Suppressor macrophage treated with lipopolysaccharide for 4 hours (primary cell): Measurements from ENCODE around the gene TMEM176A.
"Not testable (repeated sequence)": the region's sequence is repeated elsewhere in the genome, so short reads cannot be mapped to it uniquely, and the experiment has no call there.

ENCODE experiments used
- DNase-seq: peaks from one replicate; pipeline ENCODE4 v3.0.0-alpha.2; 2020

Gene TMEM176A

DNA sequence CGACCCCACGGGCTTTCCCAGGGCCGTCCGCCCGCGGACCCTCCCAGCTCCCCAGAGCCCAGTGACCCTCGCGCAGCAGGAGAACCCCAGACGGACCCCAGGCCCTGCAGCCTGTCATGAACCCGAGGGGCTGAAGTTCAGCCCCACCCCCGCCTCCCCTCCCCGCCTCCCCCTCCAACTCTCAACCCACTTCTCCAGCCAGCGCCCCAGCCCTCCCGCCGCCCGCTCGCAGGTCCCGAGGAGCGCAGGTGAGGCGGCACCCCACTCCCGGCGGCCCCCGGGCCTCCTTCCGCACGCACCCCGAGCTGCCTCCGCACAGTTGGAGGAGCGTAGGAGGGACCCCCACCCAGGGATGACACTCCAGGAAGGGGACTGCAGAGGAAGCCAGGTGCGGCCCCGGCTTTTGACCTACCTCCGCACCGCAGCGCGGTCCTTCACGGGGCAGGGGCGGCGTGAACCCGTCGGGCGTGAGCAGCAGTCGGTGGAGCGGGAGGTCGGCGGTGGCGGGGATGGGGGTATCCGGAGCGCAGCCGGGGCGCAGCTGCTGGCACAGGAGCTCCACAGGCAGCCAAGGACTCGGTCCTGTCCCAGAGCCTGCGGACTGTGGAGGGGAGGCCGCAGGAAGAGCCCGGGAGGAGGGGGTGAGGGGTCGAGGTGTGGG lies at the start of gene TMEM176A:
TMEM176A (plus strand) TSS at position 189 of the 661 bp plus-strand sequence. CDS start 782 bp downstream, outside the sequence.
- no peak for DNase-seq

- no peak for DNase-seq
These were observed 48.9 kb upstream of the TMEM176A start for GRCh38 chr7:150751702-150752101.

GRCh38 chr7:150753239-150753638 lies 47.3 kb upstream of the TMEM176A start:
- peak; percentile 65 for DNase-seq

DNA sequence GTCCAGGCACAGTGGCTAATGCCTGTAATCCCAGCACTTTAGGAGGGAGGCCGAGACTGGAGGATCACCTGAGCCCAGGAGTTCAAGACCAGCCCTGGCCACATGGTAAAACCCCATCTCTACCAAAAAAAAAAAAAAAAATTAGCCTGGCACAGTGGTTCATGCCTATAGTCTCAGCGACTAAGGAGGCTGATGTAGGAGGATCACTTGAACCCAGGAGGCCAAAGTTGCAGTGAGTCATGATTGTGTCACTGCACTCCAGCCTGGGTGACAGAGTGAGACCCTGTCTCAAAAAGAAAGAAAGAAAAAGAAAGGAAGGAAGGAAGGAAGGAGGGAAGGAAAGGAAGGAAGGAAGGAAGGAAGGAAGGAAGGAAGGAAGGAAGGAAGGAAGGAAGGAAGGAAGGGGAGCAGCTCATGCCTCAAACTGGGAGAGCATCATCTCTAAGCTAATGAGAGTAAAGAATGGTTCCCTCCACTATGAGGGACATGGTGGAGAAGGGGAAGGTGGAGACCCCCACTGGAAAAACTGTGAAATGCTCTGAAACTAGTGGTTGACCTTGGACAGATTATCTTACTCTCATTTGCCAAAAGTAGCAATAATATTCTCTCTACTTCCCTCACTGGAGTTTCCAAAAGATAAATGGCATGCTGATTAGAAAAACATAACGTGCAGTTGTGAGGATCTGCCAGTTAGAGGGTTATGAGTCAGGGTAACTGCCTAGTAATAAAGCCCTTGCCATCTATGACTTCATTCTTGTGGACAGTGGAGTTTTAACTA lies 46.6 kb upstream of the TMEM176A start:
- peak; percentile 90 for DNase-seq

DNA sequence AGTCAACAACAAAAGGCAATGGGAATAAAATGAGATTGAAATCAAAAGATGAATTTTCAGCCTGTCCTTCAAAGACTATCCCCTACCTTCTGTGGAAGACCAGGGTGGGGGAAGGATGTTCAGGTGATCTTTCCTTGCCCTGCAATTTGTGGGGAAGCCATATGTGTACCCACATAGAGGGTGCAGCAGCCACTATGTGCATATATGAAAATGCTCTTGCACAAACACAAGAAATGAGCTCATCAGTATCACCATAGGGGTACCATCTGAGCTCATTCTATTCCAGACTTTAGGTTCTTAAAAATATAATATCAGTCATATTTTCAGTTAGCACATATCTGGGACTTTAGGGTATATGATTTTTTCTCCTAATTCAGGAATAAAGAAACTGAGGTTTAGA lies 45.6 kb upstream of the TMEM176A start:
- DNase-seq = no peak

DNA sequence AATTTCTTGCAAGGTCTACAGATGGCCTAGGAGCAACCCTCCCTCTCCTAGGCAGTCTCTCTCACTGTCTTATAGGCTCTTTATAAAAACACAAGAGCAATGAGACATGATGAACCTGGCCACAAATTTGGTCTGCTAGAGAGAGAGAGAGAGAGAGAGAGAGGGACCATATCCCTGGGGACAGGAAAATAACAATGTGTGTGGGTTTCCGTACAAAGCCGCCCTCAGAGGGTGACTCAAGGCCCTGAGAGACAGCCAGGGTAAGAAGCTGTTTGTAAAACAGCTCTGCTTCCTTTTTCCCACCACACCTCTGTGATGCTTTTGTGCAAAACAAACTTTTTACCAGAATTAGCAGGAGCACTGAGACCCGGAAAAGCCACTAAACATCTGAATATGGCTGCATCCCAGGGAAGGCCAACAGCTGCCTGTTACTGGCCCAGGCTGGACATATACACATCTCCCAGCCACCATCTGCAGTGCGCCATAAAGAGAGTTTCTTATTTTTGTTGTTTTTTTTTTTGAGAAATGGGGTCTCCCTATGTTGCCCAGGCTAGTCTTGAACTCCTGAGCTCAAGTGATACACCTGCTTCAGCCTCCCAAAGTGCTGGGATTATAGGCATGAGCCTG lies 45.0 kb upstream of the TMEM176A start:
- DNase-seq = peak; percentile 71

- DNase-seq = no peak
These were observed 44.4 kb upstream of the TMEM176A start for GRCh38 chr7:150756166-150756565.

DNA sequence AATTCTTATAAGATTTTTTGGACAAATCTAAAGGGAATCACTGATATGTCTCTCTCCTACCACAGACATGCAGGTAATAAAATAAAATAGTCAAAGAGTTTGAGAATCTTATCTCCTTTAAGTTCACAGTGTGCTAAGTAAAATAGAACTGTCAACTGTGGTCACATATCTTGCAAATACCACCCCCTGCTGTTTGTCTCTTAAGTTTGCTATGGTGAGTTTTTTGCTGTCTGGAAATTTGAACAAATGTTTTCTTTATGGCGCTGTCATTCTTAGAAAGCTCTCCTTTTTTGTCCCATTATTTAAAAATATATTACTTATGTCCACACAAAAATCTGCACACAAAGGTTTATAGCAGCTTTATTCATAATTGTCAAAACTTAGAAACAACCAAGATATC lies 43.7 kb upstream of the TMEM176A start:
- peak; percentile 63 for DNase-seq

DNA sequence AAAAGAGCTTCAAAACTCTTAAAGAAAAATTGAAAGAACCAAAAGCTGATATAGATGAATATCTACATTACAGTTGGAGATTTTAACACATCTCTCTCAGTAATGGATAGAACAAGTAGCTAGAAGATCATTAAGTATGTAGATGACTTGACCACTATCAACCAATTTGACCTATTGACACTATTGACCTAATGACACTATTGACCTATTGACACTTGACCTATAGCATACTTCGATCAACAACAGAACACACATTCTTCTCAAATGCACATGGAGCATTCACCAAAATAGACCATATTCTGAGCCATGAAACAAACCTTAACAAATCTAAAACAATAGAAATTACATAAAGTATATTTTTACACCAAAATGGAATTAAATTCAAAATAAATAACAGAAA lies 41.1 kb upstream of the TMEM176A start:
- DNase-seq = no peak

- DNase-seq = no peak
These were observed 34.2 kb upstream of the TMEM176A start for GRCh38 chr7:150766334-150766709.

DNA sequence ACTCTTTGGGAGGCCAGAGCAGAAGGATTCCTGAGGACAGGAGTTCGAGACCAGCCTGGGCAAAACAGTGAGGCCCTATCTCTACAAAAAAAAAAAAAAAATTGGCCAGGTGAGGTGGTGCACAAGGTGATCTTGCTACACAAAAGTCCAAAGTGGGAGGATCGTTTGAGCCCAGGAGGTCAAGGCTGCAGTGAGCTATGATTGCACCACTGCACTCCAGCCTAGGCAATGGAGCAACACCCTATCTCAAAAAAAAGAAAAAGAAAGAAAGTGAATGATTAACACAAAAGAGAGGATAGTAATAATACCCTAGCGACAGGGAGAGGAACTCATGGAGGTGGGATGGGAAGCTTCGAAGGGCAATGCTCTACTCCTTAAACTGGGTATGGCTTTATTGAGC lies 30.8 kb upstream of the TMEM176A start:
- no peak for DNase-seq

GRCh38 chr7:150774131-150774530 lies 26.4 kb upstream of the TMEM176A start:
- not testable (repeated sequence) for DNase-seq

- no peak for DNase-seq
These were observed 22.4 kb upstream of the TMEM176A start for GRCh38 chr7:150778014-150778737.

DNA sequence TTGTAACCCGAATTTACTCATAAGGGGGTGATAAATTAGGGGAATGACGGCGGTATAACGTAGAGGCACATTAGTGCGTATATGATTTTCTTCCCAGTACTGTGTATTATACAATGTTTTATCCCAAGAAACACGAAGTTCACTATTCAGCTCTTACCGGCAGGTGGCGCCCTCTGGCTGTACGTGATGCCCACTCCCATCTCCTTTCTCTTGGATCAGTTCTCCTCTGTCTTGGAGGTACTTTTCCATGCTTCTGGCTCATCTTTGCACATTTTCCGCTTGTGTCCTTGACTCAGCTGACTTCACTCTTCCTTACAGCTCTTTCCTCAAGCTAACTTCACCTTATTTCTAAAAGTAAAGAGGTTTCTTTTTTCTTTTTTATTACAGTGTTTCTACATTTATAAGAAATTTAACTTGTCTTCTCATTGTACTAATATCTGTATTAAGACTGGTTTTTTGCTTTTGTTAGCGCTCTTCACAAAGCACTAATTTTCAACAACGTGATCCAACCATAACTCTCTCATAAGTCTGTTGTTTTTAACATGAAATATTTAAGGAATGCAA lies 21.7 kb upstream of the TMEM176A start:
- DNase-seq = peak; percentile 92

GRCh38 chr7:150780292-150780691 lies 20.3 kb upstream of the TMEM176A start:
- DNase-seq = peak; percentile 31

GRCh38 chr7:150781103-150781502 lies 19.5 kb upstream of the TMEM176A start:
- peak; percentile 87 for DNase-seq

DNA sequence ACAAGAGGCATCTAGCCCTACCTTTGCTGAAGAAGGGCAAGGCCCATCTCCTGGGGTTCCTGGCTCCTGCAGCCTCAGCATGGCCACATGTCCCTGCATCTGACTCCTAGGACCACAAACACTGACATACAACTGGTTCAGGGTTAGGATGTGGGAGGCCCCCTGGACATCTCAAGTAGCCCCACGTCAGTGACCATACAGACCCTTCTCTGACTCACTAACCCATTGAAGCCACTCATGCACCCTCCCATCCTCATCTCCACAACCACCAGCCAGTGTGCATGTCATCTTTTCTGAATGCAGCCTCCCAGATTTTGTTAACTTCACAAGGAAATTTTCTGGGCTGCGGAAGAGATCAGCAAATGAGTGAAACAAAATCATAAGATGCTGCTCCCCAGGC lies 18.6 kb upstream of the TMEM176A start:
- DNase-seq = no peak

- DNase-seq = peak; percentile 79
These were observed 16.3 kb upstream of the TMEM176A start for GRCh38 chr7:150784120-150784736.

GRCh38 chr7:150784954-150785353 lies 15.6 kb upstream of the TMEM176A start:
- peak; percentile 80 for DNase-seq

GRCh38 chr7:150787321-150788281 lies 13.0 kb upstream of the TMEM176A start:
- peak; percentile 95 for DNase-seq
